B cell (primary cell): Measurements from ENCODE around the gene CHCHD3. TPM values are rescaled to one million over a fixed set of nuclear protein-coding genes. Genes with fewer than 3 reads are reported as not detected.

ENCODE experiments used
- ATAC-seq: fragments of 200-7000 bp; cut with Tn5 transposase; one replicate; pipeline ENCODE4 v1.10.0; 2021; ENCODE audit warnings: low read depth, mild to moderate bottlenecking, moderate number of reproducible peaks, moderate library complexity
- CTCF ChIA-PET: fragments of 350-600 bp; sonication (Branson Sonifier 250); formaldehyde crosslinking; loops from one replicate; lab custom pipeline; 2021; ENCODE audit warnings: antibody characterized with exemption, inconsistent platforms; lab: Charles Lee
- POLR2A ChIA-PET: fragments of 350-600 bp; sonication (Branson Sonifier 250); formaldehyde crosslinking; loops from one replicate; lab custom pipeline; 2021; ENCODE audit warnings: antibody characterized with exemption; lab: Charles Lee
- DNase-seq: peaks from one replicate; pipeline ENCODE4 v3.0.0; 2013
- H2AFZ ChIP-seq: 2 replicates; pipeline ENCODE4 v1.6.1; 2012; ENCODE audit warnings: mild to moderate bottlenecking, low read depth, low read length; ENCODE audit not compliant: insufficient read depth, poor library complexity, severe bottlenecking
- H3K27ac ChIP-seq, 2 donors: 1 replicate in 1 of 2; 2 replicates in 1 of 2; pipeline ENCODE4 v1.5.1; 2012 to 2013; ENCODE audit warnings: low read length in 2 of 2, mild to moderate bottlenecking in 2 of 2, moderate library complexity in 1 of 2
- H3K27me3 ChIP-seq, 4 experiments: fragments of 200-600 bp in 1 of 4; sonication (generic) in 1 of 4; replicated peaks in 1 of 4; 1 replicate in 2 of 4; 2 replicates in 2 of 4; pipeline versions ENCODE4 v1.6.1 to v1.7.0; 2013 to 2016; ENCODE audit warnings: low read length in 3 of 4, mild to moderate bottlenecking in 2 of 4, mixed read lengths in 1 of 4, moderate library complexity in 1 of 4; ENCODE audit not compliant: insufficient read depth in 4 of 4, control insufficient read depth in 3 of 4; ENCODE audit errors: control extremely low read depth in 1 of 4
- H3K36me3 ChIP-seq, 2 experiments: replicated peaks in 1 of 2; 1 replicate in 1 of 2; 2 replicates in 1 of 2; pipeline versions ENCODE4 v1.6.1 to v1.7.1; 2013; ENCODE audit warnings: low read length in 1 of 2; ENCODE audit not compliant: insufficient read depth in 2 of 2, control insufficient read depth in 1 of 2; ENCODE audit errors: control extremely low read depth in 1 of 2, extremely low read depth in 1 of 2
- H3K4me1 ChIP-seq, 2 donors: fragments of 200-600 bp in 1 of 2; sonication (generic) in 1 of 2; 1 replicate in 1 of 2; 2 replicates in 1 of 2; pipeline versions ENCODE4 v1.5.1 to v1.6.1; 2013 to 2017; ENCODE audit warnings: low read length in 2 of 2; ENCODE audit not compliant: control insufficient read depth in 2 of 2, insufficient read depth in 2 of 2
- H3K4me2 ChIP-seq: replicated peaks from 2 replicates; pipeline ENCODE3; 2012; ENCODE audit warnings: mild to moderate bottlenecking, low read depth, low read length; ENCODE audit not compliant: poor library complexity, severe bottlenecking
- H3K4me3 ChIP-seq, 5 experiments: fragments of 200-600 bp in 1 of 5; sonication (generic) in 1 of 5; 1 replicate in 3 of 5; 2 replicates in 2 of 5; pipeline versions ENCODE4 v1.5.1 to v1.7.0; 2011 to 2016; ENCODE audit warnings: low read length in 4 of 5, mild to moderate bottlenecking in 4 of 5, low read depth in 2 of 5, control low read depth in 1 of 5, moderate library complexity in 1 of 5; ENCODE audit not compliant: insufficient read depth in 1 of 5; ENCODE audit errors: control extremely low read depth in 1 of 5, extremely low read depth in 1 of 5
- H3K79me2 ChIP-seq: fragments of 200-600 bp; sonication (generic); one replicate; pipeline ENCODE4 v1.6.0; 2016; ENCODE audit warnings: low read length; ENCODE audit not compliant: control insufficient read depth, insufficient read depth
- H3K9ac ChIP-seq: fragments of 200-600 bp; sonication (generic); 2 replicates; pipeline ENCODE4 v1.6.1; 2017; ENCODE audit warnings: mild to moderate bottlenecking, low read length, moderate library complexity
- H3K9me3 ChIP-seq, 3 donors: one replicate each; pipeline versions ENCODE4 v1.6.1 to v1.7.1; 2013; ENCODE audit warnings: low read length in 2 of 3; ENCODE audit not compliant: control insufficient read depth in 2 of 3, insufficient read depth in 1 of 3; ENCODE audit errors: control extremely low read depth in 1 of 3
- H4K20me1 ChIP-seq: 2 replicates; pipeline ENCODE4 v1.6.0; 2012; ENCODE audit warnings: mild to moderate bottlenecking, low read length; ENCODE audit not compliant: insufficient read depth, control insufficient read depth, poor library complexity, severe bottlenecking
- H3K27ac Mint-ChIP-seq: one replicate; pipeline ENCODE4 v1.8.0; 2021; ENCODE audit warnings: mixed read lengths
- H3K27me3 Mint-ChIP-seq: one replicate; pipeline ENCODE4 v1.8.0; 2021; ENCODE audit warnings: mixed read lengths
- H3K4me1 Mint-ChIP-seq: one replicate; pipeline ENCODE4 v1.8.0; 2021; ENCODE audit warnings: mixed read lengths
- H3K4me3 Mint-ChIP-seq: one replicate; pipeline ENCODE4 v1.8.0; 2021; ENCODE audit warnings: mixed read lengths
- H3K9me3 Mint-ChIP-seq: one replicate; pipeline ENCODE4 v1.8.0; 2022; ENCODE audit warnings: mixed read lengths; ENCODE audit not compliant: insufficient read depth
- CTCF ChIP-seq: fragments of 200-600 bp; IDR thresholded peaks from one replicate; pipeline ENCODE4 v1.8.0; 2022; ENCODE audit warnings: antibody characterized with exemption, mild to moderate bottlenecking
- EZH2 ChIP-seq: IDR thresholded peaks from 2 replicates; pipeline ENCODE4 v1.6.1; 2012; ENCODE audit warnings: borderline replicate concordance, low read depth, mild to moderate bottlenecking, moderate library complexity, low read length; ENCODE audit not compliant: insufficient read depth, poor library complexity, severe bottlenecking
- WGBS: methylation state at CpG from one replicate; pipeline ENCODE4 v1.1.5; 2013; ENCODE audit warnings: missing lambda C conversion rate; ENCODE audit not compliant: insufficient coverage; 5-methylcytosine and 5-hydroxymethylcytosine counted together
- intact Hi-C: fragments of 100-400 bp; cut with micrococcal nuclease; formaldehyde crosslinking; loops from one replicate; pipeline ENCODE4 v1.10.0; 2022
- polyA plus RNA-seq: library from polyadenylated mRNA; depleted of rRNA; stranded (reverse); fragments of >200 nt; gene quantifications from 2 replicates; pipeline ENCODE4 v1.2.3, GENCODE V29; 2012
- total RNA-seq, 2 donors: library from RNA; stranded (reverse); fragments of 120-200 nt in 1 of 2; gene quantifications; 1 replicate in 1 of 2; 2 replicates in 1 of 2; pipeline versions ENCODE4 v1.2.3 to v1.2.4, GENCODE V29; 2013 to 2022

Gene CHCHD3
- total and polyA plus RNA-seq, 2 donors (not counting 1 experiment from before 2014, with no cell fraction given), result 20.1 to 38.4 TPM

GRCh38 chr7:132760866-132761265 lies 321.0 kb downstream of the CHCHD3 start:
- H3K36me3 ChIP-seq, result no peaks in the 10 kb centered on the region
- no peak overlapping the region for H3K4me2 ChIP-seq
- H3K79me2 ChIP-seq, result no peaks in the 10 kb centered on the region
- WGBS, result 64% methylated on average over 2 of the region's 7 CpGs
- no peaks in the 10 kb centered on the region for H3K9me3 ChIP-seq
- H2AFZ ChIP-seq, result no peak overlapping the region
- H3K27ac ChIP-seq, result no peak overlapping the region
- no peak overlapping the region for H3K4me3 ChIP-seq
- intact Hi-C loops, result no loop called here
- ATAC-seq (no peak), DNase-seq (no peak)
- no peak overlapping the region for H3K4me3 Mint-ChIP-seq
- H3K27me3 Mint-ChIP-seq, result peaks cover 2% of the 10 kb centered on the region
- H4K20me1 ChIP-seq, result no peaks in the 10 kb centered on the region
- H3K27me3 ChIP-seq, result no peaks in the 10 kb centered on the region
- TF ChIP-seq EZH2 (no peak), CTCF (no peak)
- no peaks in the 10 kb centered on the region for H3K9me3 Mint-ChIP-seq
- H3K4me1 Mint-ChIP-seq, result no peaks in the 10 kb centered on the region
- CTCF ChIA-PET, result no interaction called here
- peaks cover 0 to 5% of the 10 kb centered on the region in 2 donors for H3K4me1 ChIP-seq
- POLR2A ChIA-PET, result no interaction called here
- no peak overlapping the region for H3K9ac ChIP-seq
- no peak overlapping the region for H3K27ac Mint-ChIP-seq

- Mint-ChIP-seq H3K9me3 (no peaks in the 10 kb centered on the region), H3K27ac (no peak overlapping the region), H3K4me3 (no peak overlapping the region), H3K27me3 (peaks cover 2% of the 10 kb centered on the region), H3K4me1 (peaks cover 2% of the 10 kb centered on the region)
- TF ChIP-seq EZH2 (no peak), CTCF (no peak)
- Histone ChIP-seq H3K4me3 (no peak overlapping the region), H4K20me1 (no peaks in the 10 kb centered on the region), H3K79me2 (no peaks in the 10 kb centered on the region), H3K36me3 (no peaks in the 10 kb centered on the region), H3K4me2 (no peak overlapping the region), H3K9ac (no peak overlapping the region), H3K4me1 (peaks cover 0 to 5% of the 10 kb centered on the region in 2 donors), H3K27me3 (no peaks in the 10 kb centered on the region), H3K9me3 (no peaks in the 10 kb centered on the region), H2AFZ (no peak overlapping the region), H3K27ac (no peak overlapping the region)
- intact Hi-C loops, result no loop called here
- DNase-seq, result no peak
- CTCF ChIA-PET, result no interaction called here
- WGBS, result no CpG with 5 or more reads among the region's 2 CpGs
- POLR2A ChIA-PET, result no interaction called here
- ATAC-seq, result no peak
Observed at GRCh38 chr7:132760244-132760623, 321.7 kb downstream of the CHCHD3 start.
